AG04450 (cell line): ENCODE results near the gene ADARB2. TPM values are rescaled to one million over a fixed set of nuclear protein-coding genes. Genes with fewer than 3 reads are reported as not detected.
"Not testable (repeated sequence)": the region's sequence is repeated elsewhere in the genome, so short reads cannot be mapped to it uniquely, and the experiment has no call there.

ENCODE experiments used
- CTCF ChIA-PET: fragments of 300-600, 350-600 bp; formaldehyde crosslinking; extraction: SDS; loops from one replicate; lab custom pipeline; 2022; ENCODE audit warnings: antibody characterized with exemption, inconsistent platforms; lab: Charles Lee
- POLR2A ChIA-PET: fragments of 350-600 bp; formaldehyde crosslinking; extraction: SDS; loops from one replicate; lab custom pipeline; 2021; ENCODE audit warnings: antibody characterized with exemption, inconsistent platforms; lab: Yijun Ruan, JAX
- DNase-seq: peaks from one replicate; pipeline ENCODE4 v3.0.0-alpha.2; 2011; ENCODE audit warnings: low read depth, low spot score
- H3K27ac ChIP-seq: one replicate; pipeline ENCODE4 v1.5.1; 2012; ENCODE audit warnings: low read depth, low read length, control low read depth
- H3K27me3 ChIP-seq: one replicate; pipeline ENCODE4 v1.6.0; 2012; ENCODE audit warnings: low read length; ENCODE audit not compliant: control insufficient read depth, insufficient read depth
- H3K4me3 ChIP-seq: 2 replicates; pipeline ENCODE4 v1.5.1; 2011; ENCODE audit warnings: mild to moderate bottlenecking, low read depth, low read length, control low read depth
- H3K9me3 ChIP-seq: 2 replicates; pipeline ENCODE4 v1.5.1; 2012; ENCODE audit warnings: low read length; ENCODE audit not compliant: control insufficient read depth, insufficient read depth
- polyA plus RNA-seq: library from polyadenylated mRNA; depleted of rRNA; stranded (reverse); fragments of >200 nt; gene quantifications from 2 replicates; pipeline ENCODE4 v1.2.3, GENCODE V29; 2011
- TF ChIP-seq, protein P1 (sequence below): IDR thresholded peaks from 2 replicates; pipeline ENCODE4 v1.5.1; 2011; ENCODE audit warnings: low read depth, low read length, control low read depth, inconsistent platforms

The ADARB2 gene
- polyA plus RNA-seq, 1 experiment, result not detected

DNA sequence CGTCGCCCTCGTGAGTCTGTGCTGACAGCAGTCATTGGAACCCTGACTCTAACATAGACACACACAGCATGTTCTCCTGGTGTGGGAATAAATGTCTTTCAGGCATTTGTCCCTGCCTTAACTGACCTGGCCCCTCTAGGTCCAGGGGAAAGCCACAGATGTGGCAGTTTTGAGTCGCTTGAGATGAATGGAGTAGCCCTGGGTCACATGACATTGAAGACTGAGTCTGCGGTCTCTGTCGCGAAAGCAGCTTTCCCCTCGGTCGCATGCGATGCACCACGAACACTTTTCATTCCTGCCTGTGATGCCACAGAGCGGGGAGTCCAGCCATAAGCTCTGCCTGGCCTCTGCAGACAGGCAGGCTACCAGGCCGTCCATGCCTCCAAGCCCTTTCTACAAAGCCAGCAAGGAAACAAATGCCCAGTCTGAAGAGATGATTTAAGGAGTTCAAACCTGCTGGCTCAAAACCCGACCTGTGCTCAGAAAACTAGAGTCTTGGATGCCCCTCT is 508.8 kb downstream of the ADARB2 start:
- no peak for DNase-seq
- TF ChIP-seq, protein P1, sequence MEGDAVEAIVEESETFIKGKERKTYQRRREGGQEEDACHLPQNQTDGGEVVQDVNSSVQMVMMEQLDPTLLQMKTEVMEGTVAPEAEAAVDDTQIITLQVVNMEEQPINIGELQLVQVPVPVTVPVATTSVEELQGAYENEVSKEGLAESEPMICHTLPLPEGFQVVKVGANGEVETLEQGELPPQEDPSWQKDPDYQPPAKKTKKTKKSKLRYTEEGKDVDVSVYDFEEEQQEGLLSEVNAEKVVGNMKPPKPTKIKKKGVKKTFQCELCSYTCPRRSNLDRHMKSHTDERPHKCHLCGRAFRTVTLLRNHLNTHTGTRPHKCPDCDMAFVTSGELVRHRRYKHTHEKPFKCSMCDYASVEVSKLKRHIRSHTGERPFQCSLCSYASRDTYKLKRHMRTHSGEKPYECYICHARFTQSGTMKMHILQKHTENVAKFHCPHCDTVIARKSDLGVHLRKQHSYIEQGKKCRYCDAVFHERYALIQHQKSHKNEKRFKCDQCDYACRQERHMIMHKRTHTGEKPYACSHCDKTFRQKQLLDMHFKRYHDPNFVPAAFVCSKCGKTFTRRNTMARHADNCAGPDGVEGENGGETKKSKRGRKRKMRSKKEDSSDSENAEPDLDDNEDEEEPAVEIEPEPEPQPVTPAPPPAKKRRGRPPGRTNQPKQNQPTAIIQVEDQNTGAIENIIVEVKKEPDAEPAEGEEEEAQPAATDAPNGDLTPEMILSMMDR, result no peak
- Histone ChIP-seq H3K27me3 (no peaks in the 10 kb centered on the region), H3K27ac (no peak overlapping the region), H3K9me3 (peaks cover 48% of the 10 kb centered on the region), H3K4me3 (no peak overlapping the region)
- ChIA-PET CTCF (no interaction called here), POLR2A (no interaction called here)

DNA sequence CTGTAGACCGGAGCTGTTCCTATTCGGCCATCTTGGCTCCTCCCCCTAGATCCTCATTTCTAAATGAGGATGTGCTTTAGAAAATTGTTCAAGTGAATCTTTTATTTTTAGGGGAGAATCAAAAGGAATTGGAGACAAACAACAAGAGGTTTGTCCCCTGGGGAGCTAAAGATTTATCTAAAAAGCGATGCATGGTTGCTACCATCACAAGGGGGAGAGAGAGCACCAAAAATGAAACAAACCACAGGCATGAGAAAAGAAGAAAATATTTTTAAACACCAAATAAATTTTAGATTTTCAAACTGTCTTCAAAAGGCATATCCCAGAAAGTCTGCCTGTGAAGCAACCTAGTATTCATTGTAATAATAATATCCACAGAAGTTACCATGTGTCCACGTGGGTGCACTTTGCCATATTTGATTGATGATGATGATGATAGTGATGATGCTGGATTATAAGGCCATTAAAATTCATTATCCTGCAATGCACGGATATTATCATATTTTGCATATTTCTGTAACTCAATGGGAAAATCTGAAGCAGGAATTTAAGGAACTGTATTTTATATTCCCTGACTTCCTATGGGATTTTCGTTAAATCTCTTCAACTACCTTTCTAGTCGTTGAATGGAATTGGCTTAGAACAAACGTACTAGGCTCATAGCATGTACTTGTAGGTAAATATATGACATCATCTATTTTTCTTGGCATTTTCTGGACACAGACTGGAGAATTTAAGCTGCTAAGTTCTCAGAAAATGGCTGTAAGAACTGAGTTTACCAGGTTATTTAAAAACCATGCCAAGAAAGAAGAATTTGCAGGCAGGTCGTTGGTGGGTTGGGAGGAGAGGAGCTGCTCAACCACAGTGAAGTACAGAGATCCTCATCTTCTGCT is 509.6 kb downstream of the ADARB2 start:
- POLR2A ChIA-PET, result no interaction called here
- Histone ChIP-seq H3K27me3 (no peaks in the 10 kb centered on the region), H3K27ac (no peak overlapping the region), H3K4me3 (no peak overlapping the region), H3K9me3 (peaks cover 40% of the 10 kb centered on the region)
- CTCF ChIA-PET, result no interaction called here
- no peak for DNase-seq
- TF ChIP-seq, protein P1, result no peak

DNA sequence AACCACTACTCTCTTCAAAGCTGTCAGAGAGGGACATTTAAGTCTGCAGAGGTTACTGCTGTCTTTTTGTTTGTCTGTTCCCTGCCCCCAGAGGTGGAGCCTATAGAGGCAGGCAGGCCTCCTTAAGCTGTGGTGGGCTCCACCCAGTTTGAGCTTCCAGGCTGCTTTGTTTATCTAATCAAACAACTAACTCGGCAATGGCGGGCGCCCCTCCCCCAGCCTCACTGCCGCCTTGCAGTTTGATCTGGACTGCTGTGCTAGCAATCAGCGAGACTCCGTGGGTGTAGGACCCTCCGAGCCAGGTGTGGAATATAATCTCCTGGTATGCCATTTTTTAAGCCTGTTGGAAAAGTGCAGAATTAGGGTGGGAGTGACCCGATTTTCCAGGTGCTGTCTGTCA is 510.4 kb downstream of the ADARB2 start:
- CTCF ChIA-PET, DNase-seq, POLR2A ChIA-PET: not testable (repeated sequence)

DNA sequence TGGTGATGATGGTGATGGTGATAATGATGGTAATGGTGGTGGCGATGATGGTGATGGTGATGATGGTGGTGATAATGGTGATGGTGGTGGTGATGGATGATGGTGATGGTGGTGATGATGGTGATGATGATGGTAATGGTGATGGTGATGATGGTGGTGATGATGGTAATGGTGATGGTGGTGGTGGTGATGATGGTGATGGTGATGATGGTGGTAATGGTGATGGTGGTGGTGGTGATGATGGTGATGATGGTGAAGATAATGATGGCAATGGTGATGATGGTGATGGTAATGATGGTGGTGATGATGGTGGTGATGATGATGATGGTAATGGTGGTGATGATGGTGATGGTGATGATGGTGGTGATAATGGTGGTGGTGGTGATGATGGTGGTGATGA is 517.5 kb downstream of the ADARB2 start:
- H3K4me3 ChIP-seq, POLR2A ChIA-PET, H3K27ac ChIP-seq, CTCF ChIA-PET, H3K27me3 ChIP-seq, DNase-seq: not testable (repeated sequence)
- peaks cover 32% of the 10 kb centered on the region for H3K9me3 ChIP-seq

More for the DNA sequence above, 510.4 kb downstream of the ADARB2 start:
- H3K9me3 ChIP-seq, result peaks cover 33% of the 10 kb centered on the region
- H3K27me3 ChIP-seq, H3K4me3 ChIP-seq, H3K27ac ChIP-seq: not testable (repeated sequence)

DNA sequence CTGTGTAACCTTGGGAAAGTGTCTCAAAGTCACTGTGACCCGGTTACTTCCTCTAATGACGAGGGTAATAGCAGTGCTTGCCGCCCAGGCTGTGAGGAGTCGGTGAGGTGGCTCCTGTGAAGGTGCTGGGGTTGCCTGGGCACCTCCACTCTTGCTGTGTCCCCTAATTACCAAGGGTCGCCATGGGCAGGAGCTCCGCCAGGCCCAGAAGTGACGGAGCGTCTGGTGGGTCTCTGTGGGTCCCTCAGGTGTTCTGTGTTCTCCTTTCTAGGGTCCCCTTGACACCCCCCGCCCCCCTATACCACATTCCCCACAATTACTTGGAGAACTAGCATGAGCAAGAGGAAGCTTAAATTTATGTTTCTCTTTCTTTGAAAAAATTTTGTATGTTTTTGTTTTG is 519.7 kb downstream of the ADARB2 start:
- TF ChIP-seq, protein P1, result no peak
- POLR2A ChIA-PET, result no interaction called here
- no peak for DNase-seq
- CTCF ChIA-PET, result no interaction called here
- Histone ChIP-seq H3K27ac (no peak overlapping the region), H3K4me3 (no peak overlapping the region), H3K9me3 (peaks cover 54% of the 10 kb centered on the region), H3K27me3 (no peaks in the 10 kb centered on the region)

DNA sequence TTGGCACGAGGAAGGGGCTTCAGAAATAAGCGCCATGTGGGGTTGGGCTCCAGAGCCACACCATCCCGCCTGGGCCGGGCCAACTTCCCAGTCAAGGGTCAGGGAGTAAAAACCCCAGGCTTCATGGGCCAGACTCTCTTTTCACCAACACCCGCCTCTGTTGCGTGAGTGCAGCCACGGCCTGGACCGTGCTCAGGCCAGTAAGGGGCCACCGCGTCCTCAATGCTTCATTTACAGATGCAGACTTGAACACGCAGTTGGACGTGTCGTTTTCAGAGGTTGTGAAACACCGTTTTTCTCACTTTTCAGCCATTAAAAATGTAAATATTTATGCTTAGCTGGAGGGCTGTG is 520.1 kb downstream of the ADARB2 start:
- Histone ChIP-seq H3K9me3 (peaks cover 58% of the 10 kb centered on the region), H3K27me3 (no peaks in the 10 kb centered on the region), H3K27ac (no peak overlapping the region), H3K4me3 (no peak overlapping the region)
- CTCF ChIA-PET, result no interaction called here
- TF ChIP-seq, protein P1, result no peak
- no peak for DNase-seq
- POLR2A ChIA-PET, result no interaction called here
